ENCODE measurements around the gene TCF7L2.

- no peak for TF ChIP-seq CTCF (IDR thresholded peaks at IDR 0.05)
- TF ChIP-seq POLR2A (IDR thresholded peaks at IDR 0.05), result no peak
- no peak for TF ChIP-seq EP300 (IDR thresholded peaks at IDR 0.05)
Observed at GRCh38 chr10:113108948-113109347, 158.9 kb downstream of the TCF7L2 start.

All from ovary (tissue), 3 donors.